OCI-LY7 (cell line): Measurements from ENCODE around the gene ANKRD1. TPM values are rescaled to one million over a fixed set of nuclear protein-coding genes. Genes with fewer than 3 reads are reported as not detected.

Source experiments
- BruUV-seq: library from RNA; stranded (reverse); fragments of 400-500 nt; replicated peaks from 2 replicates; lab custom pipeline; 2021; lab: Mats Ljungman, UMichigan
- CTCF ChIA-PET: fragments of 300-600 bp; sonication (Branson Sonifier 250); formaldehyde crosslinking; loops from one replicate; lab custom pipeline; 2022; ENCODE audit warnings: antibody characterized with exemption; ENCODE audit not compliant: unreplicated experiment; lab: Charles Lee
- POLR2A ChIA-PET: fragments of 300-600 bp; sonication (Branson Sonifier 250); formaldehyde crosslinking; loops from one replicate; lab custom pipeline; 2022; ENCODE audit warnings: antibody characterized with exemption; lab: Charles Lee
- DNase-seq: peaks from one replicate; pipeline ENCODE4 v3.0.0-alpha.2; 2015; ENCODE audit warnings: low spot score
- H2AFZ ChIP-seq: fragments of 200-600 bp; sonication (generic), shearing (Covaris generic); 2 replicates; pipeline ENCODE4 v1.6.1; 2014; ENCODE audit warnings: mild to moderate bottlenecking, antibody characterized with exemption, low read length, moderate library complexity
- H3K27ac ChIP-seq: fragments of 200-600 bp; sonication (generic); 2 replicates; pipeline ENCODE4 v1.5.1; 2014; ENCODE audit warnings: mixed run types, low read depth, mild to moderate bottlenecking, moderate library complexity, low read length, inconsistent platforms; ENCODE audit not compliant: poor library complexity, severe bottlenecking
- H3K36me3 ChIP-seq: fragments of 200-600 bp; sonication (generic); 2 replicates; pipeline ENCODE4 v1.6.1; 2014; ENCODE audit warnings: mild to moderate bottlenecking, antibody characterized with exemption, low read length, moderate library complexity, mixed read lengths; ENCODE audit not compliant: insufficient read depth
- H3K4me1 ChIP-seq: fragments of 200-600 bp; sonication (generic); 2 replicates; pipeline ENCODE4 v1.5.1; 2014; ENCODE audit warnings: mild to moderate bottlenecking, low read length; ENCODE audit not compliant: insufficient read depth, poor library complexity, severe bottlenecking
- H3K4me2 ChIP-seq: fragments of 200-600 bp; sonication (generic); 2 replicates; pipeline ENCODE4 v1.6.1; 2014; ENCODE audit warnings: mild to moderate bottlenecking, low read length
- H3K4me3 ChIP-seq: fragments of 200-600 bp; sonication (generic); 2 replicates; pipeline ENCODE4 v1.5.1; 2014; ENCODE audit warnings: mild to moderate bottlenecking, low read depth, low read length; ENCODE audit not compliant: poor library complexity, severe bottlenecking
- H3K79me2 ChIP-seq: fragments of 200-600 bp; sonication (generic); 2 replicates; pipeline ENCODE4 v1.6.1; 2016; ENCODE audit warnings: low read depth, mild to moderate bottlenecking, low read length, moderate library complexity, mixed read lengths; ENCODE audit not compliant: insufficient read depth
- H3K9me2 ChIP-seq: fragments of 200-600 bp; sonication (generic); 2 replicates; pipeline ENCODE4 v1.6.1; 2016; ENCODE audit warnings: mild to moderate bottlenecking, low read length, mixed read lengths; ENCODE audit not compliant: insufficient read depth
- H3K9me3 ChIP-seq: fragments of 200-600 bp; sonication (generic); 2 replicates; pipeline ENCODE4 v1.6.1; 2014; ENCODE audit warnings: mild to moderate bottlenecking, mixed run types, low read length, mixed read lengths
- H4K20me1 ChIP-seq: fragments of 200-600 bp; sonication (generic); 2 replicates; pipeline ENCODE4 v1.6.1; 2014; ENCODE audit warnings: mild to moderate bottlenecking, antibody characterized with exemption, low read length, moderate library complexity, mixed read lengths; ENCODE audit not compliant: insufficient read depth
- CTCF ChIP-seq: fragments of 200-600 bp; sonication (generic); conservative IDR thresholded peaks from 2 replicates; pipeline ENCODE4 v1.5.1; 2014; ENCODE audit warnings: mild to moderate bottlenecking, antibody characterized with exemption, low read length, moderate library complexity, mixed read lengths
- EZH2phosphoT487 ChIP-seq: fragments of 200-600 bp; sonication (generic); IDR thresholded peaks from 2 replicates; pipeline ENCODE4 v1.6.1; 2018; ENCODE audit warnings: low read depth, borderline replicate concordance, mild to moderate bottlenecking, mixed run types, antibody characterized with exemption, low read length, moderate library complexity, mixed read lengths
- intact Hi-C: fragments of 100-400 bp; cut with micrococcal nuclease; formaldehyde crosslinking; loops from one replicate; pipeline ENCODE4 v1.10.0; 2022; ENCODE audit not compliant: unreplicated experiment
- total RNA-seq, 2 experiments: library from RNA; depleted of rRNA in 1 of 2; stranded (reverse); fragments of >200 nt in 1 of 2; shearing (Covaris generic) in 1 of 2; gene quantifications; 2 replicates each; pipeline ENCODE4 v1.2.3, GENCODE V29; 2014 to 2022

The ANKRD1 gene
- total RNA-seq, 2 experiments from 2014 or later, result not detected

GRCh38 chr10:90969121-90969534 is 48.2 kb upstream of the ANKRD1 start:
- Histone ChIP-seq H2AFZ (no peak overlapping the region), H3K4me2 (no peak overlapping the region), H3K9me3 (no peaks in the 10 kb centered on the region), H4K20me1 (no peaks in the 10 kb centered on the region), H3K9me2 (no peaks in the 10 kb centered on the region), H3K4me1 (no peaks in the 10 kb centered on the region), H3K4me3 (no peak overlapping the region), H3K79me2 (no peaks in the 10 kb centered on the region), H3K36me3 (no peaks in the 10 kb centered on the region), H3K27ac (no peak overlapping the region)
- intact Hi-C loops, result no loop called here
- TF ChIP-seq EZH2phosphoT487 (no peak), CTCF (no peak)
- ChIA-PET CTCF (interaction anchor here (0.9 kb wide), 1 partner anchor 282 kb away, joined by 3 read pairs; no protein-coding TSS in a partner anchor), POLR2A (interaction anchor here (0.6 to 1.2 kb wide), 2 partner anchors 43 to 846 kb away, joined by 3 to 4 read pairs; no protein-coding TSS in a partner anchor)
- DNase-seq, result no peak
- no TSS peak for BruUV-seq

GRCh38 chr10:90968328-90969081 is 47.6 kb upstream of the ANKRD1 start:
- BruUV-seq, result no TSS peak
- H3K9me2 ChIP-seq, result no peaks in the 10 kb centered on the region
- H2AFZ ChIP-seq, result no peak overlapping the region
- H3K79me2 ChIP-seq, result no peaks in the 10 kb centered on the region
- intact Hi-C loops, result no loop called here
- no peaks in the 10 kb centered on the region for H3K4me1 ChIP-seq
- no peak for TF ChIP-seq CTCF
- TF ChIP-seq EZH2phosphoT487, result no peak
- H4K20me1 ChIP-seq, result no peaks in the 10 kb centered on the region
- POLR2A ChIA-PET, result interaction anchor here (1.2 kb wide), 1 partner anchor 43 kb away, joined by 4 read pairs; no protein-coding TSS in a partner anchor
- H3K27ac ChIP-seq, result no peak overlapping the region
- H3K36me3 ChIP-seq, result no peaks in the 10 kb centered on the region
- H3K4me3 ChIP-seq, result no peak overlapping the region
- no peak overlapping the region for H3K4me2 ChIP-seq
- no peak for DNase-seq
- CTCF ChIA-PET, result interaction anchor here (0.9 kb wide), 1 partner anchor 282 kb away, joined by 3 read pairs; no protein-coding TSS in a partner anchor
- no peaks in the 10 kb centered on the region for H3K9me3 ChIP-seq

- Histone ChIP-seq H3K9me2 (no peaks in the 10 kb centered on the region), H3K9me3 (no peaks in the 10 kb centered on the region), H4K20me1 (no peaks in the 10 kb centered on the region), H3K27ac (no peak overlapping the region), H3K4me1 (no peaks in the 10 kb centered on the region), H3K4me2 (no peak overlapping the region), H3K79me2 (no peaks in the 10 kb centered on the region), H3K36me3 (no peaks in the 10 kb centered on the region), H2AFZ (no peak overlapping the region), H3K4me3 (no peak overlapping the region)
- intact Hi-C loops, result no loop called here
- CTCF ChIA-PET, result no interaction called here
- POLR2A ChIA-PET, result interaction anchor here (1.0 kb wide), 1 partner anchor 68 kb away, joined by 3 read pairs; no protein-coding TSS in a partner anchor
- no peak for DNase-seq
- no TSS peak for BruUV-seq
- no peak for TF ChIP-seq EZH2phosphoT487
Observed at GRCh38 chr10:90967865-90968264, 47.0 kb upstream of the ANKRD1 start.
